ENCODE results near the gene FNDC3B. TPM values are rescaled to one million over a fixed set of nuclear protein-coding genes. Genes with fewer than 3 reads are reported as not detected.
A peak's percentile ranks its signal among the peaks of the same experiment; 100 is the strongest.

The FNDC3B gene
- total and polyA plus RNA-seq, 2 of the 8 experiments (the other 6 are each of a cell fraction or from before 2014, with no cell fraction given) = 14.1 to 44.4 TPM

GRCh38 chr3:172289583-172289982 is 250.2 kb downstream of the FNDC3B start:
- Histone ChIP-seq H3K14ac (ENCODE audit: insufficient read length) (no peak overlapping the region), H3K4me1 (replicated peaks in 1 of 4; ENCODE audit: control insufficient read depth in 3 of 4, insufficient read depth in 4 of 4, low read length in 3 of 4) (no peaks in the 10 kb centered on the region), H3K9ac (replicated peaks in 1 of 4; ENCODE audit: extremely low read depth in 1 of 4, low read depth in 3 of 4, low read length in 3 of 4) (no peak overlapping the region), H2BK12ac (ENCODE audit: low read depth, low read length) (no peak overlapping the region), H3K23me2 (ENCODE audit: low read depth, low read length) (no peaks in the 10 kb centered on the region), H2AK5ac (ENCODE audit: low read depth, low read length) (no peak overlapping the region), H2BK20ac (ENCODE audit: low read length) (no peak overlapping the region), H2AFZ (ENCODE audit: low read length) (no peak overlapping the region), H4K91ac (replicated peaks; ENCODE audit: insufficient read length, low read length) (no peak overlapping the region), H3K4me2 (ENCODE audit: insufficient read depth in 1 of 2, low read depth in 2 of 2, low read length in 2 of 2) (no peak overlapping the region), H2BK120ac (replicated peaks; ENCODE audit: low read depth, low read length) (no peak overlapping the region), H3K36me3 (ENCODE audit: control insufficient read depth in 2 of 4, insufficient read depth in 4 of 4, low read length in 3 of 4) (peaks cover 2 to 14% (median 7%) of the 10 kb centered on the region in 4 experiments; a peak in 5 of 8 replicates), H3K79me2 (ENCODE audit: control insufficient read depth in 1 of 2, insufficient read depth in 2 of 2, low read length in 2 of 2) (no peaks in the 10 kb centered on the region), H4K8ac (ENCODE audit: extremely low read depth, insufficient read depth, low read length) (no peak overlapping the region), H2BK5ac (ENCODE audit: low read depth, low read length) (no peak overlapping the region), H3K4me3 (ENCODE audit: extremely low read depth in 1 of 4, insufficient read depth in 2 of 4, low read depth in 3 of 4, low read length in 4 of 4) (no peak overlapping the region), H4K5ac (ENCODE audit: insufficient read length, low read depth, low read length) (no peak overlapping the region), H3K79me1 (ENCODE audit: low read depth, low read length) (no peaks in the 10 kb centered on the region; the same call in 1 of the 2 replicates), H4K20me1 (replicated peaks in 1 of 2; ENCODE audit: control insufficient read depth in 1 of 2, insufficient read depth in 2 of 2, low read length in 2 of 2) (no peaks in the 10 kb centered on the region), H3K27ac (ENCODE audit: low read depth, low read length) (no peak overlapping the region), H3K27me3 (replicated peaks in 1 of 4; ENCODE audit: control insufficient read depth in 3 of 4, extremely low read depth in 1 of 4, insufficient read depth in 3 of 4, low read length in 3 of 4) (no peaks in the 10 kb centered on the region), H3K56ac (replicated peaks; ENCODE audit: insufficient read length, low read depth, low read length) (no peak overlapping the region), H3K23ac (ENCODE audit: insufficient read length) (no peak overlapping the region), H2BK15ac (ENCODE audit: low read length) (no peak overlapping the region), H3K9me3 (ENCODE audit: insufficient read depth in 2 of 2, low read depth in 1 of 2, low read length in 1 of 2) (no peaks in the 10 kb centered on the region), H3K4ac (replicated peaks; ENCODE audit: insufficient read length, low read depth, low read length) (no peak overlapping the region), H3K18ac (ENCODE audit: extremely low read depth, low read length) (no peak overlapping the region)
- FAIRE-seq = no peak
- CTCF ChIA-PET (ENCODE audit: partially characterized antibody) = interaction anchor here (0.6 to 2.6 kb wide), 5 partner anchors 12 to 263 kb away, joined by 3 to 8 read pairs (median 4); no protein-coding TSS in a partner anchor
- POLR2A ChIA-PET (ENCODE audit: partially characterized antibody) = no interaction called here
- no peak for DNase-seq (ENCODE audit: low read depth in 1 of 2, low spot score in 2 of 2)
- 80% methylated on average over 6 of the region's 6 CpGs; no CpG with 5 or more reads in 1 of the 2 experiments for WGBS, 2 experiments (ENCODE audit: extremely low coverage in 1 of 2, insufficient coverage in 1 of 2, insufficient read length in 1 of 2, insufficient replicate concordance in 2 of 2, low coverage in 1 of 2, low lambda C conversion rate in 2 of 2, missing lambda C conversion rate in 1 of 2)
- no peak for TF ChIP-seq NRF1 (IDR thresholded peaks at IDR 0.05; ENCODE audit: low read depth, low read length)
- TF ChIP-seq RFX5 (IDR thresholded peaks at IDR 0.05; ENCODE audit: borderline replicate concordance, low read depth, low read length) = no peak
- TF ChIP-seq, protein P1, sequence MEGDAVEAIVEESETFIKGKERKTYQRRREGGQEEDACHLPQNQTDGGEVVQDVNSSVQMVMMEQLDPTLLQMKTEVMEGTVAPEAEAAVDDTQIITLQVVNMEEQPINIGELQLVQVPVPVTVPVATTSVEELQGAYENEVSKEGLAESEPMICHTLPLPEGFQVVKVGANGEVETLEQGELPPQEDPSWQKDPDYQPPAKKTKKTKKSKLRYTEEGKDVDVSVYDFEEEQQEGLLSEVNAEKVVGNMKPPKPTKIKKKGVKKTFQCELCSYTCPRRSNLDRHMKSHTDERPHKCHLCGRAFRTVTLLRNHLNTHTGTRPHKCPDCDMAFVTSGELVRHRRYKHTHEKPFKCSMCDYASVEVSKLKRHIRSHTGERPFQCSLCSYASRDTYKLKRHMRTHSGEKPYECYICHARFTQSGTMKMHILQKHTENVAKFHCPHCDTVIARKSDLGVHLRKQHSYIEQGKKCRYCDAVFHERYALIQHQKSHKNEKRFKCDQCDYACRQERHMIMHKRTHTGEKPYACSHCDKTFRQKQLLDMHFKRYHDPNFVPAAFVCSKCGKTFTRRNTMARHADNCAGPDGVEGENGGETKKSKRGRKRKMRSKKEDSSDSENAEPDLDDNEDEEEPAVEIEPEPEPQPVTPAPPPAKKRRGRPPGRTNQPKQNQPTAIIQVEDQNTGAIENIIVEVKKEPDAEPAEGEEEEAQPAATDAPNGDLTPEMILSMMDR (IDR thresholded peaks at IDR 0.05; ENCODE audit: control extremely low read depth in 1 of 3, insufficient read depth in 1 of 3, low read depth in 1 of 3, low read length in 3 of 3) = peak; percentile 59 to 79 (median 76)
- TF ChIP-seq MAFK (IDR thresholded peaks at IDR 0.05; ENCODE audit: low read depth, low read length) = no peak
- no peak for TF ChIP-seq ZNF274 (IDR thresholded peaks at IDR 0.05; ENCODE audit: borderline replicate concordance, extremely low read depth, low read length)
- TF ChIP-seq RBBP5 (IDR thresholded peaks at IDR 0.05; ENCODE audit: borderline replicate concordance, low read depth, low read length) = no peak
- no peak for TF ChIP-seq POU5F1 (IDR thresholded peaks at IDR 0.05; ENCODE audit: low read depth, low read length)
- no peak for TF ChIP-seq CBX8 (IDR thresholded peaks at IDR 0.05; ENCODE audit: borderline replicate concordance, low read depth, low read length)
- TF ChIP-seq CTBP2 (IDR thresholded peaks at IDR 0.05; ENCODE audit: borderline replicate concordance, insufficient read depth, insufficient read length, low read length) = no peak
- no peak for TF ChIP-seq SIX5 (IDR thresholded peaks at IDR 0.05; ENCODE audit: low read depth, low read length)
- peak; percentile 58 to 70 for TF ChIP-seq RAD21 (IDR thresholded peaks at IDR 0.05 in 1 of 2, conservative IDR thresholded peaks at IDR 0.05 in 1 of 2; ENCODE audit: low read depth in 2 of 2, low read length in 2 of 2)
